ENCODE results near the gene ATP8A2.

DNA sequence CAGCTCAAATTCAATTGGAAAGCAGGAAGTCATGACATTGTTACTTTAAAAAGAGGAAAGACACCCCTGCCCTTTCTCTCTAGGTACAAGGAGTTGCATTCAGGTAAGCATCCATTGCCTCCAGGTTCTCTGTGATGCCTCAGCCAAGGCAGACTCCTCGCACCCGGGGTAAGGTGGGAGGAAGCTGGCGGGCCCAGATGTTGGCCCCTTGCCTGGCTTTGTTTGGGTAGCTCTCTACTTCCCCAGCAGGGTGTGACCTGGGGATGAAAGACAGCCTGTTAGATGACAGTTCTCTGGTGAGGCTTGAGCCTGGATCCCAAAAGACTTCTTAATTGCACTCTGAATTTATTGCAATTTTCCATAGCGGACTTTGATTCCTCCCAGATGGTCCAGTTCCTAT, 654.4 kb downstream of the ATP8A2 start:
- no peak for TF ChIP-seq CTCF (IDR thresholded peaks at IDR 0.05; ENCODE audit: insufficient read depth, low read depth, low read length)
- no peak for TF ChIP-seq EZH2 (IDR thresholded peaks at IDR 0.05; ENCODE audit: insufficient read depth, low read length)

All from astrocyte (in vitro differentiated cells and primary cell).